H54 (cell line): ENCODE data around the gene ANKAR.

ENCODE experiments used
- DNase-seq: peaks from one replicate; pipeline ENCODE4 v3.0.0; 2011; ENCODE audit warnings: low spot score, mixed read lengths; ENCODE audit not compliant: insufficient read length
- FAIRE-seq: peaks from 3 replicates; lab custom pipeline; 2011; peaks lifted over from hg19 to GRCh38; lab: Jason Lieb, UNC
- POLR2A ChIP-seq: IDR thresholded peaks from 2 replicates; pipeline ENCODE4 v1.6.1; 2011; ENCODE audit warnings: low read depth, mild to moderate bottlenecking, low read length

ANKAR gene, protein sequence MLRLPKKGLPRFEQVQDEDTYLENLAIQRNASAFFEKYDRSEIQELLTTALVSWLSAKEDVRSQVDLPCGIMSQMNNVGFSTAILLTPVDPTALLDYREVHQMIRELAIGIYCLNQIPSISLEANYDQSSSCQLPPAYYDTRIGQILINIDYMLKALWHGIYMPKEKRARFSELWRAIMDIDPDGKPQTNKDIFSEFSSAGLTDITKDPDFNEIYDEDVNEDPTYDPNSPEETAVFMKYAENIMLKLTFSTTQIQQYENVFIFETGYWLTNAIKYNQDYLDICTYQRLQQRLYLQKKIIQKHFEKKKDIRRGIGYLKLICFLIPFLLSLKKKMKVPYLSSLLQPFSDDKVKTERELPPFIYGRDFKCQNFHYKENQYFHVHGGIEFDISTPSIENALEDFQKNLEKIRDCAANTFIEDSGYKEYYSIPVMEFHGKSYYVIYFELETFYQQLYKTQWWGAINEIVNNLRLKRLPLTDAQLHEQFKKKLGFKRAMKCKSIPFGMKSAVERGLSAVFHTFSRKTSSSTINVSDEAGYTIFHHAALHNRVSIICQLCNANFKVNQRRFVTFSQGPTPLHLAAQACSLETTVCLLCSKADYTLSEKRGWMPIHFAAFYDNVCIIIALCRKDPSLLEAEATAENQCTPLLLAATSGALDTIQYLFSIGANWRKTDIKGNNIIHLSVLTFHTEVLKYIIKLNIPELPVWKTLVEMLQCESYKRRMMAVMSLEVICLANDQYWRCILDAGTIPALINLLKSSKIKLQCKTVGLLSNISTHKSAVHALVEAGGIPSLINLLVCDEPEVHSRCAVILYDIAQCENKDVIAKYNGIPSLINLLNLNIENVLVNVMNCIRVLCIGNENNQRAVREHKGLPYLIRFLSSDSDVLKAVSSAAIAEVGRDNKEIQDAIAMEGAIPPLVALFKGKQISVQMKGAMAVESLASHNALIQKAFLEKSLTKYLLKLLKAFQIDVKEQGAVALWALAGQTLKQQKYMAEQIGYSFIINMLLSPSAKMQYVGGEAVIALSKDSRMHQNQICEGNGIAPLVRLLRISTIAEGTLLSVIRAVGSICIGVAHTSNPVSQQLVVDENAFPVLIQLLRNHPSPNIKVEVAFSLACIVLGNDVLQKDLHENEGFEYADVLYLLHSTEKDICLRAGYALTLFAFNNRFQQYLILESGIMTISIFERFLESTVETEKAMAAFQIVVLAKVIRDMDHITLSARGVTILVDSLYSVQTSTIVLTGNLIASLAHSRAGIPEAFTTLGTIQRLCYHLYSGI (N-terminal part only)

GRCh38 chr2:189674374-189675112, at the start of gene ANKAR:
Gene ANKAR, plus strand, starts transcription at chr2:189674670. Its CDS starts 1,821 bp downstream, at chr2:189676491.
- DNase-seq, result peak; percentile 81
- no peak for FAIRE-seq
- TF ChIP-seq POLR2A, result peak; percentile 54; the same call in 1 of the 2 replicates

- DNase-seq (no peak), FAIRE-seq (no peak)
- no peak for TF ChIP-seq POLR2A
These were observed 48.8 kb upstream of the ANKAR start for GRCh38 chr2:189625636-189626035.

GRCh38 chr2:189627789-189628188, 46.7 kb upstream of the ANKAR start:
- DNase-seq (no peak), FAIRE-seq (no peak)
- TF ChIP-seq POLR2A, result no peak

- FAIRE-seq (no peak), DNase-seq (no peak)
- TF ChIP-seq POLR2A, result no peak
These were observed 45.5 kb upstream of the ANKAR start for GRCh38 chr2:189628817-189629530.

DNA sequence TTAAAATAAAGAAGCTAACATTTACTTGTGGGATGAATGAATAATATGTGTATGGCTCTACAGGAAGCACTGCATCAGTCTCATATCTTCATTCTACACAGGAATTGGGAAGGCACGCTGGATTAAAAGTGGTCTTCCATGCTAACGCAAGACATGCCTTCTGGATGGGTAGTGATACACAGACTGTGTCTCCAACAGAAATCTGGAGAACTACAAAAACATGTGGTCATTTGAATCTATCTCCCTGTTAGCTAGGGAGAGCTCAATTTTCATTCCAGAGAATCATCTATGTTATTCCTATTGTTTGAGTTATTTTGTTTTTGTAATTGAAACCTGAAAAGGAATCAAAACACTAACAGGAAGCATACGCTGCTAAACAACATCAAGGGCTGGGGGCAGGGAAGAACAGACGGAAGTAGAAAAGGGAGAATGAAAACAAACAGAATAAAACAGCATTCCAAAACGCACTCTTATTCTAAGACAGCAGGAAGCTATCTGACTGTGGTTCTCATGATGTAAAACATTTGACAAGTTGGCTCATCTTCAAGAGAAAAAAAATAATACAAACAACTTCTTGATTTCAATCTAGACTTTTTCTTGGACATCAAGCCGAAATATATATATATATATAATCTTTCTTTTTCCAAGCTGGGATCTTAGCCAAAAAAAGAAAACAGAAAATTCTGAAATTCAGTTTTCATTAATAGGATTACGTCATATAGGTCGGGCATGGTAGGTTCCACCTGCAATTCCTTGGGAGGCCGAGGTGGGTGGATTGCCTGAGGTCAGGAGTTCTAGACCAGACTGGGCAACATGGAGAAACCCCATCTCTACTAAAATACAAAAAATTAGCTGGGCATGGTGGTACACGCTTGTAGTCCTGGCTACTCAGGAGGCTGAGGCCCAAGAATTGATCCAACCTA, 44.7 kb upstream of the ANKAR start:
- TF ChIP-seq POLR2A, result no peak
- DNase-seq (no peak), FAIRE-seq (peak; percentile 11)

- TF ChIP-seq POLR2A, result no peak
- FAIRE-seq (no peak), DNase-seq (no peak)
These were observed 42.6 kb upstream of the ANKAR start for GRCh38 chr2:189631849-189632248.

- FAIRE-seq (no peak), DNase-seq (no peak)
- TF ChIP-seq POLR2A, result no peak
These were observed 41.1 kb upstream of the ANKAR start for GRCh38 chr2:189633392-189633811.

DNA sequence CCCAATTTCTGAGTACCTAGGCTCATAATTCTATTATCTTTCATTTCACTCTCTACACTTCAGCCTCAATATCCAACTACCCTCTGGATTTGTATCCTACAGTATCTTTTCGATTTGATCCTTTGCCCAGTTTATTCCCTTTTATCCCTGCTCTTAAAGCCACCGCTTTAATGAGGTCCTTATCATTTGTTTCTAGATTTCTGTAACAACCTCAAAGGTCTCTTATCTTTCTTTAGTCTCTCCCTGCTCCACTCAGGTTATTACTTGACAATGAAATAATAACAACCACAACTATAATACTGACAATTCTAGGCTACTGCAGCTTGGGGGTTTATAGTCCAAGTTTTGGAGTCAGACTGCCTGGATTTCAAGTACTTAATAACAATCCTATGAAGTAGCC, 39.1 kb upstream of the ANKAR start:
- no peak for DNase-seq
- TF ChIP-seq POLR2A, result no peak
- FAIRE-seq, result no peak

- FAIRE-seq (no peak), DNase-seq (no peak)
- no peak for TF ChIP-seq POLR2A
These were observed 36.0 kb upstream of the ANKAR start for GRCh38 chr2:189638301-189639006.

DNA sequence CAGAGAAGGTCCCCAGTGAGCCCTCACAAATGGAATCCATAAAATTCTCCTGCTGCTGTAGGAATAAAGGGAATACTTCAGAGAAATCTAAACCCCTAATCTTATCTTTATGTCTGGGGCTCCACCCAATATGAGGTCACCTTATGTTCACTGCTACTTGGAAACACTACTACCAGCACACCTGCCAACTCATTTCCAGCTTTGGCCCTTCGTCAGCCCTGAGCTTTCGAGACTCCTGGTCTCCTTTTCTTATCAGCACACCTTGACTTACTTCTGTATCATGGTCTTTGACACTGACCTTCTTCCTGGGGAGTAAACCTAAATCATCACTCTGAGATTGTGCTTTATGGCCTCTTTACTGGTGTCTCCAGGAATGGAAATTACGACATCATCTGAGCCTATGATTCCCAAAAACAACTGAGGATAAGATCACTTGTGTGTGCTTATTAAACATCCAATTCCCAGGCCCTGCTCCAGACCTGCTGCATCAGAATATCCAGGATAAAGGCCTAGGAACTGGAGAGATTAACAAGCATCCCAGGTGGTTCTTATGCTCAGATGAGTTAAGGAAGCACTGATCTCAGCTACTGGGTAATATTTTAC, 35.4 kb upstream of the ANKAR start:
- no peak for DNase-seq
- FAIRE-seq, result no peak
- no peak for TF ChIP-seq POLR2A
